ENCODE measurements around the gene RNPS1.

GRCh38 chr16:2237102-2237482 is 30.8 kb downstream of the RNPS1 start:
- no peak for TF ChIP-seq SPI1 (IDR thresholded peaks at IDR 0.05; ENCODE audit: borderline replicate concordance, low read depth)
- no peak for TF ChIP-seq CTCF (IDR thresholded peaks at IDR 0.05; ENCODE audit: insufficient read depth, low read length)
- TF ChIP-seq POLR2AphosphoS5 (IDR thresholded peaks at IDR 0.05; ENCODE audit: low read depth), result no peak
